ENCODE measurements around the gene BTAF1. TPM values are rescaled to one million over a fixed set of nuclear protein-coding genes. Genes with fewer than 3 reads are reported as not detected.
A peak's percentile ranks its signal among the peaks of the same experiment; 100 is the strongest.

BTAF1 gene
- total RNA-seq, 2 experiments from 2014 or later, result 43.4 to 61.6 TPM

DNA sequence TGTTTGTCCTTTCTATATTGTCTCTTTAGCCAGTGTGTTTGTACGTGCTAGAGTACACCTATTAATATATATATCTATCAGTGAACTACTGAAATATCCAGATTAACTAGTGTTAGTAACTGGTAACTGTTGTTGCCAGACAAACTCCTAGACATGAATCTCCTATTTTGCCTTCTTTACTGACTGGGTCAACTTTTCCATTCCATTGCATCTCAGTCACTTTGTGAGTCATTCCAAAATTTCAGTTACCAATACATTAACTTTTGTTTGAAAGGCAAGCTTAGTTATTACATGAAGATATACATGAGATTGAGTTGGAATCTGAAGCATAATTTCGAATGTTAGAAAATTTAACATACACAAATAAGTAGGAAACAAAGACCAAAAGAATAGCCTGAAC is 51.4 kb downstream of the BTAF1 start:
- no peak for ATAC-seq
- no peak overlapping the region for H3K27ac Mint-ChIP-seq
- peaks cover 62% of the 10 kb centered on the region for H3K36me3 Mint-ChIP-seq
- DNase-seq, result no peak
- H3K9me3 Mint-ChIP-seq (ENCODE audit: low read depth), result no peaks in the 10 kb centered on the region
- H3K4me1 Mint-ChIP-seq, result peaks cover 25% of the 10 kb centered on the region
- H3K27me3 Mint-ChIP-seq, result no peaks in the 10 kb centered on the region
- CTCF ChIA-PET, result no interaction called here
- no peak overlapping the region for H3K4me3 Mint-ChIP-seq

DNA sequence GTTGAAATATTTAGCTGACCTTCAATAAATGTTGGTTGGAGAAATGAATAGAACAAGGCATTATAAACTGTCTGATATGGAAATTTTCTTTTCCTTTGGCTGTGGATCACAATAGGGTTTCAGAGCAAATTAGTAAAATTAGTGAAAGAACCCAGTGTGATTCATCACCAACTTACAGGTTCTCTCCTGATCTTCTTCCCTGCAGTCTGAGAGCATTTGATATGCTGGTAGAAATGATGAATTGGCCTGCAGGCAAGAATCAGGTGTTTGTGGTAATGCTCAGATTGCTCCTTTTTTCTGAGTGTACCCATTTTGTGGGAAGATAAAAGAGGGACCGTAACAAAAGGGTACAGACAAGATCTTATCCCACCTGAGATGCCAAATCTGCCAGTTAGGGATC is 51.9 kb downstream of the BTAF1 start:
- ATAC-seq (no peak), DNase-seq (no peak)
- H3K4me3 Mint-ChIP-seq, result no peak overlapping the region
- H3K27me3 Mint-ChIP-seq, result no peaks in the 10 kb centered on the region
- peaks cover 61% of the 10 kb centered on the region for H3K36me3 Mint-ChIP-seq
- no peaks in the 10 kb centered on the region for H3K9me3 Mint-ChIP-seq (ENCODE audit: low read depth)
- H3K27ac Mint-ChIP-seq, result no peak overlapping the region
- H3K4me1 Mint-ChIP-seq, result peaks cover 25% of the 10 kb centered on the region
- CTCF ChIA-PET, result no interaction called here

DNA sequence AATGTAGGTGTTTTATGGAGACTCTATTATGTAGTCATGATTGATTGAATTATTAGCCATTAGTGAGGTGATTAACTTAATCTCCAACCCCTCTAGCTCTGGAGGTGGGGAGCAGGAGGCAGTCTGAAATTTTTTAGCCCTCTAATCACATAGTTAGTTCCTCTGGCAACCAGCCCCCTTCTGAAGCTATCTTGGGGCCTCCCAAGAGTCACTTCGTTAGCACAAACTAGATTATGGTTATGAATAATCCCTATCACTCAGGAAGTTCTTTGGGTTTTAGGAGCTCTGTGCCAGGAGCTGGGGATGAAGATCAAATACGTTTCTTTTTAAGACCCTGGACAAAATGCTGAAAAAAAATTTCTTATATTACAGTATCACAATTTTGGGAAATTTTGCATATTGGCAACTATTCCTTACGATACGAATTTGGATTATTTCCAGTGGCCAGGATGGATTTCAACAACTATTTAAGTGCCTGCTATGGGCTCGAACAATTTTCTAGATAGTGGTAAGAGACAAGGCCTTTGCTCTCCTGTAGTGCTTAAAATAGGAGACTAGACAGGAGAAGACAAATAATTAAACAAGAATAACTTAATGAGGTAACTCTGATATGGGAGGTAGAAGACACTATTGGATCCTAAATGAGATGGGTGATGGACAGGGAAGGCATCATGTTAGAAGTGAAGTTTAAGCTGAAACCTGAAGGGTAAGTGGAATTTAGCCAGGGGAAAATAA is 52.9 kb downstream of the BTAF1 start:
- Mint-ChIP-seq H3K4me3 (no peak overlapping the region), H3K36me3 (peaks cover 62% of the 10 kb centered on the region), H3K4me1 (peaks cover 25% of the 10 kb centered on the region), H3K27me3 (no peaks in the 10 kb centered on the region), H3K27ac (no peak overlapping the region), H3K9me3 (ENCODE audit: low read depth) (no peaks in the 10 kb centered on the region)
- ATAC-seq (no peak), DNase-seq (no peak)
- CTCF ChIA-PET, result interaction anchor here (1.4 kb wide), 1 partner anchor 33 kb away, joined by 3 read pairs; no protein-coding TSS in a partner anchor

DNA sequence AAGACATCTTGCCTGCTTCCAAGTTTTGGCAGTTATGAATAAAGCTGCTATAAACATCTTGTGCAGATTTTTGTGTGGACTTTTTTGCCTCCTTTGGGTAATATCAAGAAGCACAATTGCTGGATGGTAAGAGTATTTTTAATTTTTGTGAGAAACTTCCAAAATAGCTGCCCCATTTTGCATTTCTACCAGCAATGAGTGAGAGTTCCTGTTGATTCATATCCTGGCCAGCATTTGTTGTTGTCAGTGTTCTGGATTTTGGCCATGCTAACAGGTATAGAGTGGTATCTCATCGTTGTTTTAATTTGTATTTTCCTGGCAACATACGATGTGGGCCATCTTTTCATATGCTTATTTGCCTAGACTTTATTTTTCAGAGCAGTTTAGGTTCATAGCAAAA is 53.9 kb downstream of the BTAF1 start:
- Mint-ChIP-seq H3K36me3 (peaks cover 57% of the 10 kb centered on the region), H3K27me3 (no peaks in the 10 kb centered on the region), H3K4me3 (no peak overlapping the region), H3K9me3 (ENCODE audit: low read depth) (no peaks in the 10 kb centered on the region), H3K27ac (no peak overlapping the region), H3K4me1 (peaks cover 26% of the 10 kb centered on the region)
- ATAC-seq (no peak), DNase-seq (no peak)
- CTCF ChIA-PET, result interaction anchor here (1.4 kb wide), 1 partner anchor 32 kb away, joined by 3 read pairs; no protein-coding TSS in a partner anchor

DNA sequence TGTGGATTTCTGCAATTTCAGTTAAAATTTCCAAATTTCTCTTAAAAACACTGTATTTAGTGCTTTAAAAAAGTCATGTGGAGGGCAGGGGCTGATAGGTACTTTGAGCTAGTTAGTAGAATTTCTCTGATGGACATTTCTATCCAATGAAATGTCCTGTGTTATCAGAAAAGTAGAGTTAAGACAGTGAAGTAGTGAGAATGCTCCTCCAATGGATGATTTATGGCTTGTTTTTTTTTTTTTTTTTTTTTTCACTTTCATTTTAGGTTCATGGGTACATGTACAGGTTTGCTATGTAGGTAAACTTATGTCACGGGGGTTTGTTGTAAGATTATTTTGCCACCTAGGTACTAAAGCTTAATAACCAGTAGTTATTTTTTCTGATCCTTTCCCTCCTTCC is 55.0 kb downstream of the BTAF1 start:
- ATAC-seq (no peak), DNase-seq (no peak)
- H3K4me1 Mint-ChIP-seq, result peaks cover 31% of the 10 kb centered on the region
- no peaks in the 10 kb centered on the region for H3K27me3 Mint-ChIP-seq
- no peaks in the 10 kb centered on the region for H3K9me3 Mint-ChIP-seq (ENCODE audit: low read depth)
- peaks cover 63% of the 10 kb centered on the region for H3K36me3 Mint-ChIP-seq
- no peak overlapping the region for H3K4me3 Mint-ChIP-seq
- H3K27ac Mint-ChIP-seq, result no peak overlapping the region
- CTCF ChIA-PET, result no interaction called here

DNA sequence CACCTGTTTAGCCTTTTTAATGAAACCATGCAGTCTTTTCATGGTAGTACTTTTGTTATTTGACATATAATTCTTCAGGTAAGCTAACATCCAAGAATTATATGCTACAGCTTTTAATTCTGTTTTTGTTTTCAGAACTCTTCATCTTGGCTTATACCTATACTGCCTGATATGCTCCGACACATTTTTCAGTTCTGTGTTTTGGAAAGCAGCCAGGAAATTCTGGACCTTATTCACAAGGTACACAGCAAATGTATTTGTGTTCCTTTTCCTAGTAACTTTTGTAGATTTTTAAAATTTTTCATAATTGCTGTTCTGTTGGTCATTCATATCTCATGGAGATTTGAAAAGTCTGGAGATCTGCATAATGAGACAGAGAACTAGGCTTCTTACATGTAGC is 56.7 kb downstream of the BTAF1 start:
- Mint-ChIP-seq H3K27ac (no peak overlapping the region), H3K36me3 (peaks cover 65% of the 10 kb centered on the region), H3K4me1 (peaks cover 28% of the 10 kb centered on the region), H3K9me3 (ENCODE audit: low read depth) (peaks cover 2% of the 10 kb centered on the region), H3K27me3 (no peaks in the 10 kb centered on the region), H3K4me3 (no peak overlapping the region)
- DNase-seq (no peak), ATAC-seq (no peak)
- CTCF ChIA-PET, result no interaction called here

DNA sequence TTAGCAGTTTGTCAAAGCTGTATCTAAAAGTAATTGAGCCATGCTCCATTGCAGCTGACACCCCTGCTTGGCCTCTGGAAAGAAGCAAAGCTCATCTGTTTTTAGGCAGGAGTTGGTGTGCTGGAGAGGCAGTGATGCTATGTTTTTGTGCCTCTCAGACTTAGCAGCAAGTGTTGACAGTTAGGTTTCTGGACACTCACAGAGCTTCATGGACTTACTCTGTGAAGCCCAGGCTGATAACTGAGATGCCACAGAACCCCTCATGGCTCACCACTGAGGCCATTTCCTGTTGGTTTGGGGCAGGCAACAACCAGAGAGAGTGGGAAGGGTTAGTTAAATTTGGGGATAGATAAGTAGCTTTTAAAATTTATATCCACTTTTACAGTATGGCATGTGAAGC is 59.8 kb downstream of the BTAF1 start:
- DNase-seq (peak; percentile 42), ATAC-seq (no peak)
- CTCF ChIA-PET, result interaction anchor here (1.0 kb wide), 1 partner anchor 27 kb away, joined by 3 read pairs; no protein-coding TSS in a partner anchor
- peaks cover 68% of the 10 kb centered on the region for H3K36me3 Mint-ChIP-seq
- H3K4me3 Mint-ChIP-seq, result no peak overlapping the region
- peak overlapping the region; percentile 20 for H3K27ac Mint-ChIP-seq
- no peaks in the 10 kb centered on the region for H3K27me3 Mint-ChIP-seq
- H3K9me3 Mint-ChIP-seq (ENCODE audit: low read depth), result peaks cover 7% of the 10 kb centered on the region
- peaks cover 27% of the 10 kb centered on the region for H3K4me1 Mint-ChIP-seq

DNA sequence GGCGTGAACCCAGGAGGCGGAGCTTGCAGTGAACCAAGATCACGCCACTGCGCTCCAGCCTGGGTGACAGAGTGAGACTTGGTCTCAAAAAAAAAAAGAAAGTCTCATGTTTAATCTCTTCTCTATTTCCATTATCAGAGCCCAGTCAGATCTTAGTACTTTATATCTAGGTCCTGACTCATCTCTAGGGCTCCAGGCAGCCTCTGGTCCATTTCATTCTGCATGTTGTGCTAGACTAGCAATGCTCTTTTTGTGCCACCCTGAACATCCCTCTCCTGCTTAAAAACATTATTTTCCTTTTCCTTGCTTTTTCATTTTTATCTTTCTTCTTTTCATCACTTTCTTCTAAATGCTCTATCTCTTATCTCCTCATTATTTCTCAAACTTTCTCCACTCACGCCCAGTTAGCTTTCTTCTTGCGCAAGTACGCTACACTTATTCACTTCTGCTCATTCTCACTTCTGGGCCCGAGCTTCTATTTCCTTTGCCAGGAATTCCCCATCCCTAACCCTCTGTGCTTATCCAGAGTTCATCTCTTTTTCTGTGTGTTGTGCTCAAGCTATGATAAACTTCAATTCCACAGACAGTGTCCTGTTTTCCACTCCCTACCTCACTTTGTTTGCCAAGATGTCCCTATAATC is 63.9 kb downstream of the BTAF1 start:
- H3K36me3 Mint-ChIP-seq, result peaks cover 67% of the 10 kb centered on the region
- no peak overlapping the region for H3K27ac Mint-ChIP-seq
- CTCF ChIA-PET, result no interaction called here
- H3K4me3 Mint-ChIP-seq, result no peak overlapping the region
- peaks cover 7% of the 10 kb centered on the region for H3K9me3 Mint-ChIP-seq (ENCODE audit: low read depth)
- no peak for ATAC-seq
- no peak for DNase-seq
- no peaks in the 10 kb centered on the region for H3K27me3 Mint-ChIP-seq
- peaks cover 25% of the 10 kb centered on the region for H3K4me1 Mint-ChIP-seq

DNA sequence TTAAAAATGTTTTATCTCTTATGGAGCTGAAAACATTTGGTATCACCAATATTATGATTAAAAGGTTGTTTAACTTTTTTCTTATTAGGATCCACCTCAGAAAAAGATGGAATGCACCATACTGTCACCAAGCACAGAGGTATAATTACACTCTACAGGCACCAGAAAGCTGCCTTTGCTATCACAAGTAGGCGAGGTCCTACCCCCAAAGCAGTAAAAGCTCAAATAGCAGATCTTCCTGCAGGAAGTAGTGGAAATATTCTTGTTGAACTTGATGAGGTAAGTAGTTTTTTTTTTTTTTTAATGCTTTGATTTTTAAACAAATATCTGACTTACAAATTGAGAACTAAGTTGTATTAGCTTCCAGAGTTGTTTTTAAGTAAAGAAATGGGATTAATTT is 68.5 kb downstream of the BTAF1 start:
- CTCF ChIA-PET, result interaction anchor here (1.1 kb wide), 1 partner anchor 9 kb away, joined by 3 read pairs; no protein-coding TSS in a partner anchor
- Mint-ChIP-seq H3K4me1 (peaks cover 3% of the 10 kb centered on the region), H3K4me3 (no peak overlapping the region), H3K27ac (no peak overlapping the region), H3K36me3 (peaks cover 44% of the 10 kb centered on the region), H3K27me3 (no peaks in the 10 kb centered on the region), H3K9me3 (ENCODE audit: low read depth) (peaks cover 3% of the 10 kb centered on the region)
- DNase-seq, result no peak
- no peak for ATAC-seq

DNA sequence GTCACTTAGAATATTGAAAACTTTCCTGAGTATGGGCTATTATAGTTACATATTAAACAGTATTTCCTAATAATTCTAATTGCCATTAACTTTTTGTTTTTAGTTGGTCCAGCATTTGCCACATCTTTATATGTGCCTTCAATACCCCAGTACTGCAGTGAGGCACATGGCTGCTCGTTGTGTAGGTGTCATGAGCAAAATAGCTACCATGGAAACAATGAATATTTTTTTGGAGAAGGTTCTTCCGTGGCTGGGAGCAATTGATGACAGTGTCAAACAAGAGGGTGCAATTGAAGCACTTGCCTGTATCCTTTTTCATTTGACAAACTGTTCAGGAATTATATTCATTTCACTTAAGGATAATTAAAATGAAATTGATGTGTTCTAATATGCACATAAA is 72.7 kb downstream of the BTAF1 start:
- CTCF ChIA-PET, result no interaction called here
- DNase-seq (no peak), ATAC-seq (no peak)
- Mint-ChIP-seq H3K27me3 (no peaks in the 10 kb centered on the region), H3K4me1 (no peaks in the 10 kb centered on the region), H3K4me3 (no peak overlapping the region), H3K36me3 (peaks cover 54% of the 10 kb centered on the region), H3K27ac (no peak overlapping the region), H3K9me3 (ENCODE audit: low read depth) (no peaks in the 10 kb centered on the region)

DNA sequence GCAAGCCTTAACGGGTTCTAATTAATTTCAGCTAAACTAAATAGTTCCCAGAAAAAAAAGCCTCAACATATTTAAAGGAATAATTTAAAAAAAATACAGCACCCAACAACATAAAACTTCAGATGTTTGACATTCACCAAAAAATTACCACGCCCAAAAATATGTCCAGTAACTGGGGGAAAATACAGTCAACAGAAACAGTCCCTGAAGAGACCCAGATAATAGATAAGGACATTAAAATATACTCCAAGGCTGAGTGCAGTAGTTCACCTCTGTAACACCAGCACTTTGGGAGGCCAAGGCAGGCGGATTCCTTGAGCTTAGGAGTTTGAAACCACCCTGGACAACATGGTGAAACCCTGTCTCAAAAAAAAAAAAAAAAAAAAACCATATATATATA is 78.0 kb downstream of the BTAF1 start:
- no peak for ATAC-seq
- H3K4me3 Mint-ChIP-seq, result no peak overlapping the region
- no peaks in the 10 kb centered on the region for H3K4me1 Mint-ChIP-seq
- H3K36me3 Mint-ChIP-seq, result peaks cover 69% of the 10 kb centered on the region
- CTCF ChIA-PET, result interaction anchor here (1.0 to 2.4 kb wide), 2 partner anchors 8 to 10 kb away, joined by 3 to 6 read pairs; no protein-coding TSS in a partner anchor
- no peak for DNase-seq
- no peak overlapping the region for H3K27ac Mint-ChIP-seq
- peaks cover 5% of the 10 kb centered on the region for H3K9me3 Mint-ChIP-seq (ENCODE audit: low read depth)
- H3K27me3 Mint-ChIP-seq, result no peaks in the 10 kb centered on the region

DNA sequence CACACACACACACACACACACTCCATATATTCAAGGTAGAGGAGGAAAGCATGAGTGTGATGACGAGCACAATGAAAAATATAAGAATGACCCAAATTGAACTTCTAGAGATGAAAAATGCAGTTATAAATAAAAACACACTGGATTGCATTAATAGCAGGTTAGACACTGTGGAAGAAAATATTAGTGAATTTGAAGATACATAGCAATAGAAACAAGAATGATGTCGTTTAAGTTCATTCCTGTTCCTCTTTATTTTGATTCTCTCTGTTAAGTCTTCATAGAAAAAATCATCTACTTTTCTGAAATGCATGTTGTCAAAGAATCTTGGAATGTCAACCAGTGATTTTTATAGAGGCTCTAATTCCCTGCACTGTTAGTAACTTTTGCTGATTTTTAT is 78.4 kb downstream of the BTAF1 start:
- Mint-ChIP-seq H3K9me3 (ENCODE audit: low read depth) (peaks cover 5% of the 10 kb centered on the region), H3K4me3 (no peak overlapping the region), H3K27ac (no peak overlapping the region), H3K4me1 (no peaks in the 10 kb centered on the region), H3K36me3 (peaks cover 68% of the 10 kb centered on the region), H3K27me3 (no peaks in the 10 kb centered on the region)
- DNase-seq, result no peak
- ATAC-seq, result no peak
- CTCF ChIA-PET, result interaction anchor here (1.0 kb wide), 1 partner anchor 10 kb away, joined by 3 read pairs; no protein-coding TSS in a partner anchor

DNA sequence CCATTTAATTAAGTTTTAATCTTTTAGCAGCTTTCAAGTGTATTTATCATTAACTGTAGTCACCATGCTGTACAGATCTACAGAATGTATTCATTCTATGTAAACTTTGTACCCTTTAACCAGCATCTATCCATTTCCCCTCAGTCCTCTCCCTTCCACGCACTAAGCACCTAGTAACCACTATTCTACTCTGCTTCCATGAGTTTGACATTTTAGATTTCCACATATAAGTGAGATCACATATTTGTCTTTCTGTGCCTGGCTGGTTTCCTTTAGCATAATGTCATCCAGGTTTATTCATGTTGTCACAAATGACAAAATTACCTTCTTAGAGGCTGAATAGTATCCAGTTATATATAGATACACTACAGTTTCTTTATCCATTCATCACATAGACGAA is 79.7 kb downstream of the BTAF1 start:
- peaks cover 5% of the 10 kb centered on the region for H3K9me3 Mint-ChIP-seq (ENCODE audit: low read depth)
- no peak overlapping the region for H3K4me3 Mint-ChIP-seq
- peaks cover 3% of the 10 kb centered on the region for H3K4me1 Mint-ChIP-seq
- H3K27ac Mint-ChIP-seq, result no peak overlapping the region
- ATAC-seq (no peak), DNase-seq (no peak)
- H3K27me3 Mint-ChIP-seq, result no peaks in the 10 kb centered on the region
- peaks cover 62% of the 10 kb centered on the region for H3K36me3 Mint-ChIP-seq
- CTCF ChIA-PET, result no interaction called here

DNA sequence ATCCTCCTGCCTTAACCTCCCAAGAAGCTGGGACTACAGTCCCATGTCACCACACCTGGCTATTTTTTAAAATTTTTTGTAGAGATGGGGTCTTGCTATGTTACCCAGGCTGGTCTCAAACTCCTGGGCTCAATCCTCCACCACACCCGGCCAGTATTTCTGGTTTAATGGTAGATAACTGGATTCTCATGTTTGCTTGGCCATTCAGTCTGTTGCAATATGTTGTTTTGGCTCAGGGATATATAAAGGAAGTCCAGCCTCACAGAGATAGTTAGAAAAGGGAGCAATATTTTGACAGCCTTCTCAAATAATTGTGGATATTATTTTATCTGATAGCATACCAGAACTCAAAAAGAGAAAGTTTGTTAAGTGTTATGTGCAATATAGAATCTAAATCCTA is 82.4 kb downstream of the BTAF1 start:
- DNase-seq (no peak), ATAC-seq (no peak)
- H3K4me3 Mint-ChIP-seq, result no peak overlapping the region
- CTCF ChIA-PET, result no interaction called here
- H3K36me3 Mint-ChIP-seq, result peaks cover 57% of the 10 kb centered on the region
- peaks cover 19% of the 10 kb centered on the region for H3K4me1 Mint-ChIP-seq
- H3K9me3 Mint-ChIP-seq (ENCODE audit: low read depth), result peaks cover 5% of the 10 kb centered on the region
- no peak overlapping the region for H3K27ac Mint-ChIP-seq
- no peaks in the 10 kb centered on the region for H3K27me3 Mint-ChIP-seq
